ENCODE measurements around the gene POLR1C.
"Not testable (repeated sequence)": the region's sequence is repeated elsewhere in the genome, so short reads cannot be mapped to it uniquely, and the experiment has no call there.

The POLR1C gene

GRCh38 chr6:43516697-43517504 lies at the start of gene POLR1C, which contains the start of gene YIPF3:
Gene POLR1C, plus strand, starts transcription at chr6:43517089. Its CDS starts 21 bp downstream, at chr6:43517110.
Gene YIPF3, minus strand, starts transcription at chr6:43516926. Its CDS starts 119 bp downstream, at chr6:43516807.
- CTCF ChIA-PET = interaction anchor here (0.9 to 3.7 kb wide), 6 partner anchors 10 to 255 kb away, joined by 3 to 47 read pairs (median 6); no protein-coding TSS in a partner anchor
- DNase-seq (ENCODE audit: low read depth, low spot score) = peak; percentile 81
- TF ChIP-seq, protein P1, sequence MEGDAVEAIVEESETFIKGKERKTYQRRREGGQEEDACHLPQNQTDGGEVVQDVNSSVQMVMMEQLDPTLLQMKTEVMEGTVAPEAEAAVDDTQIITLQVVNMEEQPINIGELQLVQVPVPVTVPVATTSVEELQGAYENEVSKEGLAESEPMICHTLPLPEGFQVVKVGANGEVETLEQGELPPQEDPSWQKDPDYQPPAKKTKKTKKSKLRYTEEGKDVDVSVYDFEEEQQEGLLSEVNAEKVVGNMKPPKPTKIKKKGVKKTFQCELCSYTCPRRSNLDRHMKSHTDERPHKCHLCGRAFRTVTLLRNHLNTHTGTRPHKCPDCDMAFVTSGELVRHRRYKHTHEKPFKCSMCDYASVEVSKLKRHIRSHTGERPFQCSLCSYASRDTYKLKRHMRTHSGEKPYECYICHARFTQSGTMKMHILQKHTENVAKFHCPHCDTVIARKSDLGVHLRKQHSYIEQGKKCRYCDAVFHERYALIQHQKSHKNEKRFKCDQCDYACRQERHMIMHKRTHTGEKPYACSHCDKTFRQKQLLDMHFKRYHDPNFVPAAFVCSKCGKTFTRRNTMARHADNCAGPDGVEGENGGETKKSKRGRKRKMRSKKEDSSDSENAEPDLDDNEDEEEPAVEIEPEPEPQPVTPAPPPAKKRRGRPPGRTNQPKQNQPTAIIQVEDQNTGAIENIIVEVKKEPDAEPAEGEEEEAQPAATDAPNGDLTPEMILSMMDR (IDR thresholded peaks at IDR 0.05; ENCODE audit: insufficient read depth, low read length, missing control alignments) = no peak
- POLR2A ChIA-PET = interaction anchor here (0.6 to 1.4 kb wide), 7 partner anchors 9 to 253 kb away, joined by 3 to 4 read pairs (median 3); partner anchors contain the start of genes GTPBP2, VEGFA and ZNF318
- peak within 1 kb of the TSS; percentile 100 for H3K4me3 ChIP-seq (ENCODE audit: low read depth, low read length)

DNA sequence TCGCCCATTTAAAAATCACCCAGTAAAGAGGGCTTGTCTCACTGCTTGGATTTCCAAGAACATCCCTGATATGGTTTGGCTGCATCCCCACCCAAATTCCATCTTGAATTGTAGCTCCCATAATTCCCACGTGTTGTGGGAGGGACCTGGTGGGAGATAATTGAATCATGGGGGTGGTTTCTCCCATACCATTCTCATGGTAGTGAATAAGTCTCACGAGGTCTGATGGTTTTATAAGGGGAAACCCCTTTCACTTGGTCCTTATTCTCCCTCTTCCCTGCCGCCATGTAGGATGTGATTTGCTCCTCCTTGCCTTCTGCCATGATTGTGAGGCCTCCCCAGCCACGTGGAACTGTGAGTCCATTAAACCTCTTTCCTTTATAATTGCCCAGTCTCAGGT lies 49.6 kb upstream of the POLR1C start:
- CTCF ChIA-PET; POLR2A ChIA-PET; DNase-seq (ENCODE audit: low read depth, low spot score); H3K4me3 ChIP-seq (ENCODE audit: low read depth, low read length): not testable (repeated sequence)

DNA sequence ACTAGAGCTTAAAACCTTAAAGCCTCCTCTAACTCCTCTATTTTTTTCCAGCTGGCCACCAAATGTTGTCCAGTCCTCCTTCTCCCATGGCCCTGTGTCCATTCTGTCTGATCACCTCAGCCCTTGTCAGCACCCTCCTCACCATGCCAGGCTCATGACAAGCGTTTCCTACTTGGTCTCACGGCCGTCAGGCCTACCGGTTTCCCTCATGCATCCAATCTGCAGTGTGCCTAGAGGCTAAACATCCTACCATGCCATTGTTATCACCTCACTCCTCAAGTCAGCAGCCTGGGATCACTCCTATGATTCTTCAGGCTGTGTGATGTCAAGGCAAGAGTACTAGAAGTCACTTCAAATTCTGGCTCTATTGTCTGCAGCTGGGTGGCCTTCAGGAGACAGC lies 49.1 kb upstream of the POLR1C start:
- TF ChIP-seq, protein P1 (IDR thresholded peaks at IDR 0.05; ENCODE audit: insufficient read depth, low read length, missing control alignments) = no peak
- ChIA-PET POLR2A (no interaction called here), CTCF (no interaction called here)
- no peak overlapping the region for H3K4me3 ChIP-seq (ENCODE audit: low read depth, low read length)
- DNase-seq (ENCODE audit: low read depth, low spot score) = no peak

- POLR2A ChIA-PET = no interaction called here
- CTCF ChIA-PET = no interaction called here
- TF ChIP-seq, protein P1 (IDR thresholded peaks at IDR 0.05; ENCODE audit: insufficient read depth, low read length, missing control alignments) = no peak
- DNase-seq (ENCODE audit: low read depth, low spot score) = no peak
- no peak overlapping the region for H3K4me3 ChIP-seq (ENCODE audit: low read depth, low read length)
Measured at GRCh38 chr6:43468240-43468639, 48.6 kb upstream of the POLR1C start.

DNA sequence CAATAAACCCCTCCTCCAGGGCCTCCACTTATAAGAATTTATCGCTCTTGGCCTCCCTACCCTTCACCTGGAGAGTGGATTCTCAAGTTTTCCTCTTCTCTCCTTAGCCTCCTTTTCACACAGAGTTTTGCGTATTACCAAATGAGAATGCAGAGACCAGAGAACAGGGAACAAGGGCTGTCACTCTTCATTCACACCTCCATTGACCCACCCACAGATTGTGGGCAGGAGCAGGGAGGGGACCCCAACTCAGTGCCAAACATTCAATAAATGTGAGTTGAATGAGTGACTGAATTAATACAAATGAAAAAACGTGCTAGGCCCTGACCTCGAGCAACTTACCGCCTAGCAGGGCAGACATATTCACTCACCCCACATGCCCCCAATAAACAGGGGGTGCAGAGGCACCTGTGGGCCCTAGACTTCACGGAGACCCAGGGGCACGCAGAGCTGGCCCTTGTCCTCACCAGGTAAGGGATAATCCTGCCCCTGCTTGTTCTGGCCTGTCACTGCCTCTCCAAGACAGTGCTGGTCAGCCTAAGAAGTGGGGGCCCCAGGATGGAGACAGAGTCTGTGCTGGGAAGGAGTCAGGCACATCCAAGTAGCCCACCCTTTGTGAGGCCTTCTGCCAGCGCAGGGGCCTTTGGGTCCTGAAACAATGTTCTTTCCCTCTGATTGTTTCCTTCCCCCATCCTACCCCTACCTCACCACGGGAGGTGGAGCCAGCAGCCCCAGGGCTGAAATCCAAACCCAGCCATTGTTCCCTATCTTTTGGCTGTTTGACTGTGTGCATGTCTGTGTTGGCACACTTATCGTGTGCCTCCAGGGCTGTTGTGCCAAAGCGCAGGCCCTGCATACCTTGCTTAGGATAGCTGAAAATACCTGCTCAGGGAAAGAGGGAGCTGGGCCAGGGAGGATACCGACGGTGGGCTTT lies 47.9 kb upstream of the POLR1C start:
- H3K4me3 ChIP-seq (ENCODE audit: low read depth, low read length) = no peak overlapping the region
- CTCF ChIA-PET = interaction anchor here (0.8 to 1.5 kb wide), 3 partner anchors 15 to 38 kb away, joined by 3 to 4 read pairs (median 4); no protein-coding TSS in a partner anchor
- DNase-seq (ENCODE audit: low read depth, low spot score) = no peak
- TF ChIP-seq, protein P1 (IDR thresholded peaks at IDR 0.05; ENCODE audit: insufficient read depth, low read length, missing control alignments) = no peak
- POLR2A ChIA-PET = no interaction called here

DNA sequence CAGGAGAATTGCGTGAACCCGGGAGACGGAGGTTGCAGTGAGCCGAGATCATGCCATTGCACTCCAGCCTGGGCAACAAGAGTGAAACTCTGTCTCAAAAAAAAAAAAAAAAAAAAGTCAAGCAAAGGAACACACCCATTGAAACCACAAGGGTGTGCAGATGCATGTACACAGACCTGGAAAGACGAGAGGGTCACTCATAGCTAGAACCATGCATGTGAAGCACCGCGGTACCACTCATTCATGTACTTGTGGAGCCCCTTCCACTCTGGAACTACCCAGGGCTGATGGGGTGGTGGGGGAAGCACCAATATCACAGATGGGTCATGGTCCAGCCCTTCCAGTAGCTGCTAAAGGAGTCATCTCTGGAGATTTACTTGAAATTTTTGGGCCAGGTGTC lies 46.9 kb upstream of the POLR1C start:
- ChIA-PET POLR2A (no interaction called here), CTCF (interaction anchor here (0.8 to 1.5 kb wide), 4 partner anchors 13 to 37 kb away, joined by 3 to 4 read pairs (median 4); no protein-coding TSS in a partner anchor)
- TF ChIP-seq, protein P1 (IDR thresholded peaks at IDR 0.05; ENCODE audit: insufficient read depth, low read length, missing control alignments) = no peak
- no peak overlapping the region for H3K4me3 ChIP-seq (ENCODE audit: low read depth, low read length)
- no peak for DNase-seq (ENCODE audit: low read depth, low spot score)
